ENCODE data around the gene DNAJC18.
"Not testable (repeated sequence)": the region's sequence is repeated elsewhere in the genome, so short reads cannot be mapped to it uniquely, and the experiment has no call there.

Gene DNAJC18

GRCh38 chr5:139461176-139461575 lies 21.9 kb upstream of the DNAJC18 start:
- no peak for DNase-seq (ENCODE audit: low read depth)

- no peak for DNase-seq (ENCODE audit: low read depth)
Observed at GRCh38 chr5:139460455-139460854, 21.1 kb upstream of the DNAJC18 start.

GRCh38 chr5:139459451-139459934 lies 20.2 kb upstream of the DNAJC18 start:
- no peak for DNase-seq (ENCODE audit: low read depth)

GRCh38 chr5:139458580-139459407 lies 19.5 kb upstream of the DNAJC18 start:
- DNase-seq (ENCODE audit: low read depth), result peak; percentile 59

GRCh38 chr5:139457653-139458306 lies 18.5 kb upstream of the DNAJC18 start:
- no peak for DNase-seq (ENCODE audit: low read depth)

- no peak for DNase-seq (ENCODE audit: low read depth)
Observed at GRCh38 chr5:139457241-139457640, 17.9 kb upstream of the DNAJC18 start.

GRCh38 chr5:139456776-139457175 lies 17.5 kb upstream of the DNAJC18 start:
- no peak for DNase-seq (ENCODE audit: low read depth)

- no peak for DNase-seq (ENCODE audit: low read depth)
Observed at GRCh38 chr5:139454568-139455290, 15.4 kb upstream of the DNAJC18 start.

GRCh38 chr5:139453683-139454567 lies 14.6 kb upstream of the DNAJC18 start:
- no peak for DNase-seq (ENCODE audit: low read depth)

GRCh38 chr5:139451878-139452660 lies 12.7 kb upstream of the DNAJC18 start:
- DNase-seq (ENCODE audit: low read depth), result no peak

- no peak for DNase-seq (ENCODE audit: low read depth)
Observed at GRCh38 chr5:139451176-139451575, 11.9 kb upstream of the DNAJC18 start.

GRCh38 chr5:139446956-139447779 lies 7.8 kb upstream of the DNAJC18 start:
- DNase-seq (ENCODE audit: low read depth), result no peak

- DNase-seq (ENCODE audit: low read depth), result no peak
Observed at GRCh38 chr5:139445325-139446170, 6.2 kb upstream of the DNAJC18 start.

- DNase-seq (ENCODE audit: low read depth), result no peak
Observed at GRCh38 chr5:139443831-139444453, 4.6 kb upstream of the DNAJC18 start.

GRCh38 chr5:139440416-139440815 lies 1.1 kb upstream of the DNAJC18 start:
- DNase-seq (ENCODE audit: low read depth), result not testable (repeated sequence)

- DNase-seq (ENCODE audit: low read depth), result no peak
Observed at GRCh38 chr5:139438707-139439012, 665 bp downstream of the DNAJC18 start.

- no peak for DNase-seq (ENCODE audit: low read depth)
Observed at GRCh38 chr5:139435676-139436075, 3.6 kb downstream of the DNAJC18 start.

GRCh38 chr5:139431706-139432105 lies 7.6 kb downstream of the DNAJC18 start:
- DNase-seq (ENCODE audit: low read depth), result no peak

GRCh38 chr5:139430015-139430414 lies 9.3 kb downstream of the DNAJC18 start:
- no peak for DNase-seq (ENCODE audit: low read depth)

All from activated T-cell treated with anti-CD3 and anti-CD28 coated beads for 1 hour (primary cell).